ENCODE measurements around the gene LMO7. TPM values are rescaled to one million over a fixed set of nuclear protein-coding genes. Genes with fewer than 3 reads are reported as not detected.
"Not testable (repeated sequence)": the region's sequence is repeated elsewhere in the genome, so short reads cannot be mapped to it uniquely, and the experiment has no call there.

The LMO7 gene
- total RNA-seq, 1 donor from 2014 or later = 12.3 TPM

- no peak for TF ChIP-seq CTCF (IDR thresholded peaks at IDR 0.05; ENCODE audit: insufficient read depth, low read length, poor library complexity, severe bottlenecking)
- no peaks in the 10 kb centered on the region for H3K27me3 ChIP-seq (ENCODE audit: control insufficient read depth, insufficient read depth, low read length)
- H3K4me3 ChIP-seq (ENCODE audit: low read depth, low read length) = no peak overlapping the region
- no peaks in the 10 kb centered on the region for H3K36me3 ChIP-seq (ENCODE audit: control insufficient read depth, insufficient read depth, low read length)
- no peak for DNase-seq (ENCODE audit: low read depth)
Measured at GRCh38 chr13:75779393-75779792, 143.3 kb downstream of the LMO7 start.

- not testable (repeated sequence) for H3K36me3 ChIP-seq (ENCODE audit: control insufficient read depth, insufficient read depth, low read length); H3K27me3 ChIP-seq (ENCODE audit: control insufficient read depth, insufficient read depth, low read length); DNase-seq (ENCODE audit: low read depth); H3K4me3 ChIP-seq (ENCODE audit: low read depth, low read length)
Measured at GRCh38 chr13:75780103-75780502, 144.0 kb downstream of the LMO7 start.

- DNase-seq (ENCODE audit: low read depth) = no peak
- no peak for TF ChIP-seq CTCF (IDR thresholded peaks at IDR 0.05; ENCODE audit: insufficient read depth, low read length, poor library complexity, severe bottlenecking)
- H3K27me3 ChIP-seq (ENCODE audit: control insufficient read depth, insufficient read depth, low read length) = no peaks in the 10 kb centered on the region
- H3K36me3 ChIP-seq (ENCODE audit: control insufficient read depth, insufficient read depth, low read length) = no peaks in the 10 kb centered on the region
- no peak overlapping the region for H3K4me3 ChIP-seq (ENCODE audit: low read depth, low read length)
Measured at GRCh38 chr13:75782985-75783384, 146.9 kb downstream of the LMO7 start.

GRCh38 chr13:75784003-75784402 is 147.9 kb downstream of the LMO7 start:
- H3K36me3 ChIP-seq (ENCODE audit: control insufficient read depth, insufficient read depth, low read length) = no peaks in the 10 kb centered on the region
- no peak for TF ChIP-seq CTCF (IDR thresholded peaks at IDR 0.05; ENCODE audit: insufficient read depth, low read length, poor library complexity, severe bottlenecking)

GRCh38 chr13:75785130-75785529 is 149.0 kb downstream of the LMO7 start:
- no peak for DNase-seq (ENCODE audit: low read depth)

More at GRCh38 chr13:75784003-75784402, 147.9 kb downstream of the LMO7 start:
- no peak overlapping the region for H3K4me3 ChIP-seq (ENCODE audit: low read depth, low read length)
- H3K27me3 ChIP-seq (ENCODE audit: control insufficient read depth, insufficient read depth, low read length) = no peaks in the 10 kb centered on the region
- DNase-seq (ENCODE audit: low read depth) = no peak

GRCh38 chr13:75787249-75787928 is 151.3 kb downstream of the LMO7 start:
- no peak overlapping the region for H3K4me3 ChIP-seq (ENCODE audit: low read depth, low read length)
- no peaks in the 10 kb centered on the region for H3K27me3 ChIP-seq (ENCODE audit: control insufficient read depth, insufficient read depth, low read length)
- no peaks in the 10 kb centered on the region for H3K36me3 ChIP-seq (ENCODE audit: control insufficient read depth, insufficient read depth, low read length)
- no peak for TF ChIP-seq CTCF (IDR thresholded peaks at IDR 0.05; ENCODE audit: insufficient read depth, low read length, poor library complexity, severe bottlenecking)
- DNase-seq (ENCODE audit: low read depth) = no peak

More at GRCh38 chr13:75785130-75785529, 149.0 kb downstream of the LMO7 start:
- Histone ChIP-seq H3K4me3 (ENCODE audit: low read depth, low read length) (no peak overlapping the region), H3K27me3 (ENCODE audit: control insufficient read depth, insufficient read depth, low read length) (no peaks in the 10 kb centered on the region), H3K36me3 (ENCODE audit: control insufficient read depth, insufficient read depth, low read length) (no peaks in the 10 kb centered on the region)
- no peak for TF ChIP-seq CTCF (IDR thresholded peaks at IDR 0.05; ENCODE audit: insufficient read depth, low read length, poor library complexity, severe bottlenecking)

Measured in kidney epithelial cell (primary cell).